Measurements from ENCODE around the gene AK8. TPM values are rescaled to one million over a fixed set of nuclear protein-coding genes. Genes with fewer than 3 reads are reported as not detected.

AK8 gene
- total RNA-seq, 1 experiment from 2014 or later: 0.88 TPM

DNA sequence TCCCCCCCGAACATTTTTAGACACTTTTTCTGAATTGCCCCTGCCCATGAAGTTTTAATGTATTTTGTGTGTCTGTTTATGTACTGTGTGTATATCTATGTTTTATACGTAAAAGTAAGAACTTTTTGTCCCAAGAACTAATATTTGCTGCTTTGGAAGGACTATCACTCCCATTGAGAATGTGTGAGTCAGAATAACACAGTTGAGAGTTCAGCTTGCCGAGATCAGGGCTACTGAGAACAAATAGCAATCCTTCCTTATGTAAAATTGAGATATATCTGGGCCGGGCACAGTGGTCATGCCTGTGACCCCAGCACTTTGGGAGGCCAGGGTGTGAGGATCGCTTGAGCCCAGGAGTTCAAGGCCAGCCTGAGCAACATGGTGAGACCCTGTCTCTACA lies 196.5 kb downstream of the AK8 start:
- CTCF ChIA-PET: no interaction called here

DNA sequence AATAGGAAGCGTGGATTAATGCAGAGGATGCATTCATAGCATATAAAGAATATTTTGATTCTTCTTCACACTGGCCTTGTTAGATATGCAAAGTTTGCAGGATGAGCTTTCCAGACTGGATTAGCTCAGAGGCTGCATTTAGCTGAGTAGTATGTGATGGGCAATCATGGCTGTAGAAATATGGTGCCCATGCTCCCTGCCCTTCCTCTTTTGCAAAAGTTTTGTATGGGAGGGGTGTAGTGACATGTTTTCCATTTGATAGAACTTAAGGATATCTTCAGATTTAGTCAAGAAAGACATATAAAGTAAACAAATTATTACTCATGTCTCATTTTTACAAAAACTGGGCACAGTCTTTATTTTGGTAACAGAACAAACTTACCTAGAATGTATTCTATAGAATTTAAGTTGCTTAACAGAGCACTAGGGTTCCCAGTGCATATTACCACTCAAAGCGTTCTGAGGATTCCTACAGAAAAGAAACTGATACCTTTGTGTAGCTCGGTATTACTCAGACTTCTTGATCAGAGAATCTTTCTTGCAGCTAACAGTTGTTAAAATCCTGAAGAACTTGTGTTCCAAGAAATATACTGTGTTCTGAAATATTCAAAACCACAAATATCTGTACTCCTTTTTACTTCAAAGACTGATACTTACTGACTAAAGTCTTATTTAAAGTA lies 198.0 kb downstream of the AK8 start:
- Histone ChIP-seq H3K36me3 (ENCODE audit: control insufficient read depth, insufficient read depth, low read length) (peaks cover 2% of the 10 kb centered on the region), H3K4me1 (no peaks in the 10 kb centered on the region), H3K4me3 (ENCODE audit: low read depth, low read length) (no peak overlapping the region), H3K27me3 (replicated peaks; ENCODE audit: control insufficient read depth, insufficient read depth, low read length) (no peaks in the 10 kb centered on the region), H3K9me3 (no peaks in the 10 kb centered on the region)
- no peak overlapping the region for H3K27ac Mint-ChIP-seq (ENCODE audit: unreplicated experiment)
- peaks cover 68% of the 10 kb centered on the region for H3K36me3 Mint-ChIP-seq (ENCODE audit: insufficient read depth, unreplicated experiment)
- BruUV-seq (replicated peaks): no TSS peak
- POLR2A ChIA-PET: interaction anchor here (0.6 to 0.7 kb wide), 2 partner anchors 147 to 184 kb away, joined by 3 to 4 read pairs; no protein-coding TSS in a partner anchor
- CTCF ChIA-PET: no interaction called here
- H3K4me1 Mint-ChIP-seq (ENCODE audit: low read depth, unreplicated experiment): no peaks in the 10 kb centered on the region
- no peak for DNase-seq
- H3K9me3 Mint-ChIP-seq (ENCODE audit: unreplicated experiment): no peaks in the 10 kb centered on the region
- intact Hi-C loops (cut with micrococcal nuclease; ENCODE audit: unreplicated experiment): no loop called here
- no peaks in the 10 kb centered on the region for H3K27me3 Mint-ChIP-seq (ENCODE audit: insufficient read depth, unreplicated experiment)
- TF ChIP-seq, protein P1, sequence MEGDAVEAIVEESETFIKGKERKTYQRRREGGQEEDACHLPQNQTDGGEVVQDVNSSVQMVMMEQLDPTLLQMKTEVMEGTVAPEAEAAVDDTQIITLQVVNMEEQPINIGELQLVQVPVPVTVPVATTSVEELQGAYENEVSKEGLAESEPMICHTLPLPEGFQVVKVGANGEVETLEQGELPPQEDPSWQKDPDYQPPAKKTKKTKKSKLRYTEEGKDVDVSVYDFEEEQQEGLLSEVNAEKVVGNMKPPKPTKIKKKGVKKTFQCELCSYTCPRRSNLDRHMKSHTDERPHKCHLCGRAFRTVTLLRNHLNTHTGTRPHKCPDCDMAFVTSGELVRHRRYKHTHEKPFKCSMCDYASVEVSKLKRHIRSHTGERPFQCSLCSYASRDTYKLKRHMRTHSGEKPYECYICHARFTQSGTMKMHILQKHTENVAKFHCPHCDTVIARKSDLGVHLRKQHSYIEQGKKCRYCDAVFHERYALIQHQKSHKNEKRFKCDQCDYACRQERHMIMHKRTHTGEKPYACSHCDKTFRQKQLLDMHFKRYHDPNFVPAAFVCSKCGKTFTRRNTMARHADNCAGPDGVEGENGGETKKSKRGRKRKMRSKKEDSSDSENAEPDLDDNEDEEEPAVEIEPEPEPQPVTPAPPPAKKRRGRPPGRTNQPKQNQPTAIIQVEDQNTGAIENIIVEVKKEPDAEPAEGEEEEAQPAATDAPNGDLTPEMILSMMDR (IDR thresholded peaks at IDR 0.05; ENCODE audit: insufficient read depth in 1 of 2, low read depth in 1 of 2, low read length in 1 of 2, severe bottlenecking in 1 of 2, unreplicated experiment in 1 of 2): no peak
- no peak overlapping the region for H3K4me3 Mint-ChIP-seq (ENCODE audit: unreplicated experiment)

More for the DNA sequence above, 196.5 kb downstream of the AK8 start:
- H3K4me3 ChIP-seq (ENCODE audit: low read depth, low read length): no peak overlapping the region
- peaks cover 83% of the 10 kb centered on the region for H3K36me3 Mint-ChIP-seq (ENCODE audit: insufficient read depth, unreplicated experiment)
- POLR2A ChIA-PET: no interaction called here
- TF ChIP-seq, protein P1 (IDR thresholded peaks at IDR 0.05; ENCODE audit: insufficient read depth in 1 of 2, low read depth in 1 of 2, low read length in 1 of 2, severe bottlenecking in 1 of 2, unreplicated experiment in 1 of 2): no peak
- H3K4me3 Mint-ChIP-seq (ENCODE audit: unreplicated experiment): no peak overlapping the region
- H3K9me3 ChIP-seq: no peaks in the 10 kb centered on the region
- no peak for DNase-seq
- BruUV-seq (replicated peaks): no TSS peak
- intact Hi-C loops (cut with micrococcal nuclease; ENCODE audit: unreplicated experiment): no loop called here
- H3K27me3 Mint-ChIP-seq (ENCODE audit: insufficient read depth, unreplicated experiment): no peaks in the 10 kb centered on the region
- H3K27me3 ChIP-seq (replicated peaks; ENCODE audit: control insufficient read depth, insufficient read depth, low read length): no peaks in the 10 kb centered on the region
- no peaks in the 10 kb centered on the region for H3K9me3 Mint-ChIP-seq (ENCODE audit: unreplicated experiment)
- H3K4me1 Mint-ChIP-seq (ENCODE audit: low read depth, unreplicated experiment): no peaks in the 10 kb centered on the region
- H3K36me3 ChIP-seq (ENCODE audit: control insufficient read depth, insufficient read depth, low read length): peaks cover 2% of the 10 kb centered on the region
- H3K27ac Mint-ChIP-seq (ENCODE audit: unreplicated experiment): no peak overlapping the region
- H3K4me1 ChIP-seq: no peaks in the 10 kb centered on the region

DNA sequence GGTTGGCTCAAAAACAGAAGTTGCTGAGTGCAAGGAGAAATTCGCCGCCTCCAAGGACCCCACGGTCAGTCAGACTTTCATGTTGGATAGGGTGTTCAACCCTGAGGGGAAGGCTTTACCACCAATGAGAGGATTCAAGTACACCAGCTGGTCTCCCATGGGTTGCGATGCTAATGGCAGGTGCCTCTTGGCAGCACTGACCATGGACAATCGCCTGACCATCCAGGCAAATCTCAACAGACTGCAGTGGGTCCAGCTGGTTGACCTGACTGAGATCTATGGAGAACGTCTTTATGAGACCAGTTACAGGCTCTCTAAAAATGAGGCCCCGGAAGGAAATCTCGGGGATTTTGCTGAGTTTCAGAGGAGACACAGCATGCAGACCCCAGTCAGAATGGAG lies 200.1 kb downstream of the AK8 start:
- DNase-seq: no peak
- no peak overlapping the region for H3K4me3 ChIP-seq (ENCODE audit: low read depth, low read length)
- no peaks in the 10 kb centered on the region for H3K9me3 ChIP-seq
- H3K36me3 ChIP-seq (ENCODE audit: control insufficient read depth, insufficient read depth, low read length): peaks cover 2% of the 10 kb centered on the region
- Mint-ChIP-seq H3K27me3 (ENCODE audit: insufficient read depth, unreplicated experiment) (no peaks in the 10 kb centered on the region), H3K4me3 (ENCODE audit: unreplicated experiment) (no peak overlapping the region), H3K9me3 (ENCODE audit: unreplicated experiment) (no peaks in the 10 kb centered on the region), H3K4me1 (ENCODE audit: low read depth, unreplicated experiment) (peaks cover 6% of the 10 kb centered on the region), H3K27ac (ENCODE audit: unreplicated experiment) (no peak overlapping the region), H3K36me3 (ENCODE audit: insufficient read depth, unreplicated experiment) (peaks cover 48% of the 10 kb centered on the region)
- BruUV-seq (replicated peaks): no TSS peak
- intact Hi-C loops (cut with micrococcal nuclease; ENCODE audit: unreplicated experiment): no loop called here
- no peaks in the 10 kb centered on the region for H3K27me3 ChIP-seq (replicated peaks; ENCODE audit: control insufficient read depth, insufficient read depth, low read length)
- TF ChIP-seq, protein P1 (IDR thresholded peaks at IDR 0.05; ENCODE audit: insufficient read depth in 1 of 2, low read depth in 1 of 2, low read length in 1 of 2, severe bottlenecking in 1 of 2, unreplicated experiment in 1 of 2): no peak
- ChIA-PET CTCF (no interaction called here), POLR2A (no interaction called here)
- no peaks in the 10 kb centered on the region for H3K4me1 ChIP-seq

Other genes starting within 250 kb of the AK8 start
- 23.1 and 24.3 TPM in 2 replicates for gene DDX31, start 208.3 kb downstream of the AK8 start, total RNA-seq (2022)
- gene GTF3C4, start 207.8 kb downstream of the AK8 start, total RNA-seq (2022): 23.6 and 24.1 TPM in 2 replicates
- gene SPACA9, start 614 bp upstream of the AK8 start, total RNA-seq (2022): 0.64 and 0.74 TPM in 2 replicates
- gene TSC1, start 66.3 kb upstream of the AK8 start, total RNA-seq (2022): 52.8 and 53.5 TPM in 2 replicates
- 0.79 and 1.3 TPM in 2 replicates for gene GFI1B, start 100.4 kb upstream of the AK8 start, total RNA-seq (2022)
- 73.1 and 80.8 TPM in 2 replicates for gene GTF3C5, start 152.7 kb upstream of the AK8 start, total RNA-seq (2022)
- 1.9 and 2.0 TPM in 2 replicates for gene CEL, start 183.7 kb upstream of the AK8 start, total RNA-seq (2022)
- gene RALGDS, start 243.0 kb upstream of the AK8 start, total RNA-seq (2022): 18.7 and 19.7 TPM in 2 replicates

Data from Caco-2 (cell line).